Heart left ventricle (tissue), 16 donors: ENCODE results near the gene MEF2D. TPM values are rescaled to one million over a fixed set of nuclear protein-coding genes. Genes with fewer than 3 reads are reported as not detected.

Source experiments
- ATAC-seq, 4 donors: fragments of 200-7000 bp; cut with Tn5 transposase; one replicate each; pipeline ENCODE4 v1.9.1; 2020 to 2022; ENCODE audit warnings: moderate library complexity in 4 of 4, mild to moderate bottlenecking in 3 of 4, moderate number of reproducible peaks in 1 of 4
- DNase-seq, 5 donors: peaks; one replicate each; pipeline ENCODE4 v3.0.0-alpha.2; 2020
- H3K27ac ChIP-seq, 12 donors: fragments of 200-600 bp; sonication (generic) in 4 of 12; one replicate each; pipeline versions ENCODE4 v1.5.0 to v1.8.0; 2016 to 2022; ENCODE audit warnings: mild to moderate bottlenecking in 2 of 12
- H3K27me3 ChIP-seq, 9 donors: fragments of 200-600 bp; sonication (generic) in 2 of 9; one replicate each; pipeline versions ENCODE4 v1.5.1 to v1.8.0; 2016 to 2022; ENCODE audit warnings: mild to moderate bottlenecking in 3 of 9
- H3K36me3 ChIP-seq, 9 donors: fragments of 200-600 bp; sonication (generic) in 2 of 9; one replicate each; pipeline versions ENCODE4 v1.5.0 to v1.8.0; 2018 to 2022; ENCODE audit warnings: mild to moderate bottlenecking in 2 of 9
- H3K4me1 ChIP-seq, 12 donors: fragments of 200-600 bp; sonication (generic) in 4 of 12; one replicate each; pipeline versions ENCODE4 v1.5.0 to v1.8.0; 2016 to 2022; ENCODE audit warnings: mild to moderate bottlenecking in 3 of 12
- H3K4me3 ChIP-seq, 12 donors: fragments of 200-600 bp; sonication (generic) in 4 of 12; one replicate each; pipeline versions ENCODE4 v1.5.0 to v1.8.0; 2017 to 2022; ENCODE audit warnings: mild to moderate bottlenecking in 9 of 12, moderate library complexity in 4 of 12
- H3K9me3 ChIP-seq, 12 donors: fragments of 200-600 bp; sonication (generic) in 4 of 12; one replicate each; pipeline versions ENCODE4 v1.5.0 to v1.8.0; 2016 to 2022; ENCODE audit warnings: mild to moderate bottlenecking in 1 of 12
- CTCF ChIP-seq, 12 donors: fragments of 200-600 bp; sonication (generic) in 4 of 12; IDR thresholded peaks; one replicate each; pipeline versions ENCODE4 v1.5.0 to v1.8.0; 2018 to 2022; ENCODE audit warnings: antibody characterized with exemption in 12 of 12, mild to moderate bottlenecking in 5 of 12
- POLR2A ChIP-seq, 2 donors: fragments of 450-650 bp; IDR thresholded peaks; one replicate each; pipeline ENCODE4 v1.6.1; 2017; ENCODE audit warnings: antibody characterized with exemption in 2 of 2, mild to moderate bottlenecking in 2 of 2, moderate library complexity in 2 of 2
- WGBS, 4 donors: extraction: QIAGEN DNeasy Blood & Tissue Kit in 2 of 4; methylation state at CpG; one replicate each; pipeline versions ENCODE4 v1.1.5 to v1.1.7; 2013 to 2018; 5-methylcytosine and 5-hydroxymethylcytosine counted together
- intact Hi-C, 10 donors: fragments of 100-400 bp; cut with DNase I; formaldehyde crosslinking; loops; one replicate each; pipeline versions ENCODE4 v1.11.1 to v1.14.2; 2022
- polyA plus RNA-seq, 2 donors: library from polyadenylated mRNA; stranded (reverse); fragments of 200-250 nt; gene quantifications; one replicate each; pipeline ENCODE4 v1.2.3, GENCODE V29; 2013
- total RNA-seq, 9 donors: library from RNA; depleted of rRNA in 2 of 9; stranded (reverse); fragments of >200 nt in 2 of 9; fragmentation: NEBNext Ultra II Directional in 3 of 9; extraction: Animal tissue kit (Norgen Biotek cat#: 25700) in 3 of 9; gene quantifications; one replicate each; pipeline versions ENCODE4 v1.1.0 to v1.2.4, GENCODE V29; 2016 to 2023
- donor health status: ischemic (EF 13 %, LVEDD 7.1; RV severe dilation, severe dysfunction).
- donor health status: healthy with polysubstance abuse.
- donor health status: DM: no; HTN: yes; CAD: no.
- donor health status: DM: no; HTN: no; CAD: no.
- donor health status: ischemic (EF 25% LVEDD 6.9; RV normal size, moderate dysfunction).
- donor health status: ischemic (EF 25% LVEDD 5.7; RV mildly dilated, moderate dysfunction).
- donor health status: healthy.
- donor health status: DM: yes; HTN: yes; CAD: no.
- donor health status: ischemic (EF 35%, LVEDD 5.7; RV mildly dilated, moderate dysfunction).
- donor health status: nonischemic (EF 11% LVEDD 7.7; RV severe dilation, severe dysfunction).
- donor health status: DM: yes; HTN: yes; CAD: no.
- donor health status: PGD.
- donor health status: ischemic (EF 29% LVEDD 5.4; RV normal size, mild dysfunction).
- donor health status: nonischemic (EF 23%, LVEDD 6.1; RV moderate dilation, normal function).

Gene MEF2D
- total and polyA plus RNA-seq, 11 donors: 40.5 to 203 (median 92.3) TPM

DNA sequence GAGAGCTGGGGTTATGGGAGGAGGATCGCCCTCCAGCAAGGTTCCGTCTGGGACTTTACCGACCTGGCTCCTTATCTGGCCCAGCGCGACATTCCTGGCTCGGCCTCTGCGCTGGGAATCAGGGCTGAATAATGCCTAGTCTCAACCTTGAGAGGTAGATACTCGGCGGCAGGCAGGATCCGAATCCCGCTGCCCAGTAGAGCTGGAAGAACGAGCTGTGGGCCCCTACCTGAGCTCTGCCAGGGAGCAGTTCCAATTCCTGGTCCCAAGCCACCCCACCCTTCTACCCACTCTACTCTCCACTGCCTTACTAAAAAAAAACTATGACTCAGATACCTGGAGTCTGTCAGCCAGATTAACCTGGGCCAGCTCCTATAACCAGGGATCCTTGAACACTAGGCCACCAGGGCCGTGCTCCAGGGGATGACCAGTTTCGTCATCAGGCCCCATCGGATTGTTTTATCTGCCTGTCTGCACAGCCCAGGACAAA, 77.9 kb downstream of the MEF2D start:
- DNase-seq (no peak), ATAC-seq (peak in 2 of 4 donors; percentile 17 to 40)
- H3K4me1 ChIP-seq: peaks cover 4 to 30% (median 21%) of the 10 kb centered on the region in 12 donors
- H3K27me3 ChIP-seq: peaks cover 30 to 97% (median 62%) of the 10 kb centered on the region in 9 donors
- H3K4me3 ChIP-seq: no peak overlapping the region
- H3K9me3 ChIP-seq: no peaks in the 10 kb centered on the region
- intact Hi-C loops: no loop called here
- no peak overlapping the region for H3K27ac ChIP-seq
- TF ChIP-seq CTCF (IDR thresholded peaks at IDR 0.05) (no peak), POLR2A (IDR thresholded peaks at IDR 0.05) (no peak)
- 23 to 61% (median 47%) methylated on average over 4 to 15 of the region's 15 CpGs for WGBS, 4 donors
- H3K36me3 ChIP-seq: no peaks in the 10 kb centered on the region

DNA sequence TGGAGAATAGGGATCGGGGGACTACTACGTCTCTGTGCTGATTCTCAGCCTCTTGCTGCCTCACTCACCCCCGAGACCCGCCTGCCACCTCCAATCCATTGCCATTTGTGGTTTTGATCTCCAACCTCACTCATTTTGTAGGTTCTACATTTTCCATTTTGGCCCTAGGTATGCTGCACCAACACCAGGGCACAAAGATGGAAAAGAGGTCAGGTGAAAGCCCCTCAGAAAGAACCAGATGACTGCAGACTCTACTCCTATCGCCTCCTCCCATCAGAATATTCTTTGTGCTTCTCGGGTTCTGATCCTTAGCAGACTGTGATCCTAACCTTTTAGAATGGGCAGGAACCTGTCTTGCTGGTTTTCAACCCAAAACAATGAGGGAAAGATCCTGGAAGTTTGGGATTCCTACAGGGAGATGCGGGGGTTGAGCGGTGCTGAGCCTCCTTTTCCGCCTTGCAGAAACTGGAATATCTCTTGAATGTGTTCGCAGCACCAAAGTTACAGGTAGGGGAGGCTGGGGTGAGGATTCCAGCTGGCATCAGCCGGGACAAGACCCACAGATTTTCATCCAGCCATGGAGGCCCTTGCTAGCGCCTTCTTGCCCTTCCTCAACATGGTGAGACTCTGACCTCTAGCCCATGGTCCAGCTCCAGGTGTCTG, 78.5 kb downstream of the MEF2D start:
- DNase-seq: no peak
- H3K27ac ChIP-seq: no peak overlapping the region
- H3K9me3 ChIP-seq: no peaks in the 10 kb centered on the region
- intact Hi-C loops: no loop called here
- 24 to 33% (median 26%) methylated on average over 10 to 12 of the region's 12 CpGs for WGBS, 4 donors
- H3K27me3 ChIP-seq: peaks cover 30 to 97% (median 66%) of the 10 kb centered on the region in 9 donors
- peak overlapping the region; percentile 13 to 57 (median 39) for H3K4me3 ChIP-seq
- peaks cover 4 to 30% (median 21%) of the 10 kb centered on the region in 12 donors for H3K4me1 ChIP-seq
- no peaks in the 10 kb centered on the region for H3K36me3 ChIP-seq
- no peak for ATAC-seq
- TF ChIP-seq CTCF (IDR thresholded peaks at IDR 0.05): no peak
- TF ChIP-seq POLR2A (IDR thresholded peaks at IDR 0.05): no peak

DNA sequence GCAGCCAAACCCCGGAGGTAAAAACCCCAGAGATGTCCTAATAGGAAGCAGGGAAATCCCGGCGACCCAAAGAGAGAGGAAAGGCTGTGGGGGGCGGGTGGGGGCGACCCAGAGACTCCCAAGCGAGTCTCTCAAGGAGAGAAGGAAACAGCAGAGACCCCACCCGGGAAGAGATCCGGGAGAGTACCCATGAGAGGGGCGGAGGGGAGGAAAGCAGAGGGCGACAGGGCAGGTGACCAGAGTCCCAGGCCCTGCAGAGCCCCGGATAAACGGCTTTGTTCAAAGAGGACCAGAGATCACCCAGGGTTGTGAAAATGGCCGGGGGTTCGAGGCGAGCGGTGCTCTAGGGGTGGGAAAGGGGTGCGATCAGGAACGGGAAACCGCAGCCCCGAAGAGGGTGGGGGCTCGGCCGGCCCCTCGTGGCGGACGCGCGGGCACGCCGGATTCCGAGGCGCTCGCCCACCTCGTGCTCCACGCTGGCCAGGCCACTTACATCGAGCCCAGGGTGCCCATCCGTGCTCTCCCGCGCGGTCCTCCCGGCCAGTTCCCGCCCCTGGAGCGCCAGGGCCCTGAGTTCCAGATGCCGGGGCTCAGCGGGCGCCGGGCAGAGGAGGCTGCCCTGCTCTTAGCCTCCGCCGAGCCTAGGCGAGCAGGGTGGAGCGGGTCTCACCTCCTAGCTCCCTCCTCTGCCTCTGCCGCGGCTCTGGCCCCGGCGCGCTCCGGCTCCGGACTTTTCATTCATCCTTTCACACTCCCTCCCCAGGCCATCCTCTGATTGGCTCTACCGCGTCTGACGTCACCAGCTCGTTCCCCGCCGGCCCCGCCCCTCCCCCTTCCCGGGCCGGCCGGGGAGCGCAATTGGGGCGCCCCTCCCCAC, 79.3 kb downstream of the MEF2D start:
- DNase-seq (peak; percentile 72 to 85 (median 75)), ATAC-seq (peak; percentile 82 to 98 (median 93))
- H3K4me3 ChIP-seq: peak overlapping the region; percentile 13 to 57 (median 39)
- no peaks in the 10 kb centered on the region for H3K36me3 ChIP-seq
- no peaks in the 10 kb centered on the region for H3K9me3 ChIP-seq
- H3K27ac ChIP-seq: no peak overlapping the region
- H3K4me1 ChIP-seq: peaks cover 4 to 30% (median 21%) of the 10 kb centered on the region in 12 donors
- TF ChIP-seq CTCF (IDR thresholded peaks at IDR 0.05) (no peak), POLR2A (IDR thresholded peaks at IDR 0.05) (no peak)
- intact Hi-C loops: no loop called here
- WGBS, 4 donors: 1 to 2% (median 2%) methylated on average over 51 to 69 of the region's 69 CpGs
- H3K27me3 ChIP-seq: peaks cover 30 to 97% (median 67%) of the 10 kb centered on the region in 9 donors
